AG08395 (cell line): ENCODE measurements around the gene AHCYL2.
"Not testable (repeated sequence)": the region's sequence is repeated elsewhere in the genome, so short reads cannot be mapped to it uniquely, and the experiment has no call there.

Experiments used
- DNase-seq: peaks from one replicate; pipeline ENCODE4 v3.0.0; 2012; ENCODE audit warnings: mixed read lengths, low spot score

Gene AHCYL2

DNA sequence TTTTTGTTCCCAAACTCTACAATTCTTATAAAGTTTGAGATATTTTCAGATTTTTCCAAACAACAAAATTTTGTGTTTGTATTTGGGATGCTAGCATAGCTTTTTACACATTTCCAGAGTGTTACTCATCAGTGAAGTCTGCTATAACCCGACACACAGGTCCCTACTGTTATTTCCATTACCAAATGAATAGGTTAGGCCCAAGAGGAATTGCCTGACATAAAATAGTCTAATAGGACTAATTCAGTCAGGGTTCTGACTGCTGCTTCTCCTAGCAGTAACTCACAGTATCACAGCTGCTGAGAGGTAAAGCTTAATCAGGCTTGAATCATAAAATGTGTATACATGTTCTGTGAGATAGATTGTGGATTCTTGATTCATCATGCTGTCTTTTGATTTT lies 160.3 kb downstream of the AHCYL2 start:
- no peak for DNase-seq

DNA sequence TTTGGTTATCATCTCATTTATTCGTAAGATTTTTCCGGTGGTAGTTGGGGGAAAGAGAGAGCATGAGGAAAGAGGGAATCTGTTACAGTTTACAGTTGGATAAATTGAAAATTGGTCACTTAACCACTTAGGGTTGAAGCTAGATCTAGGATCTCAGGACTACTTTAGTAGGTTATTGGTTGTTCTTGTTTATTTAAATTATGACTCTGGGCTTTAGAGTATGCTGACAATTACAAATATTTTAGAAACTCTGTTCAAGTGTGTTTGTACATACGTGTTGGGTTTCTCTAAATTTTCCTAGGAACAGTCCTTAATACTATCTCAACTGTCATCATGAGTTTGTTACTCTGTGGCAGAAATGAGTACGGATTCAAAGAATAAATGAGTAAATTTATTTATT lies 160.8 kb downstream of the AHCYL2 start:
- no peak for DNase-seq

DNA sequence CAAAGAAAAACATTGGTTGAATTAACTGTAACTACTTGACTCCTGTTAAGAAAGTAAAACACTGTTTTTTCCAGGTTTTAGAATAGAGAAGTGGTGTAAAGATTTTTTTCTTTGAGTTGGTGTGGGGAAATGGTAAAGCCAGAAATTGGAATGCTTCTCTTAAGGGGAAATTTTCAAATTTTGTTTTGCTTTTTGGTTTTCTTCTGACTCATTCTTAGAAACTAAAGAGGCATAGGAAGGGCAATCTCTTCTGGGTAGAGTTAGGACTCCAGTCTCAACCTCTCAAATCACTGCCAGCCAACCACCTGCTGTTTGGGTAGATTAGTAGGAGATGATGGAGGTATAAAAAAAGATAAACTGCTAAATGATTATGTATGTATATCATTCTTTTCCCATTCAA lies 161.7 kb downstream of the AHCYL2 start:
- no peak for DNase-seq

- no peak for DNase-seq
Measured at GRCh38 chr7:129387537-129387936, 162.7 kb downstream of the AHCYL2 start.

DNA sequence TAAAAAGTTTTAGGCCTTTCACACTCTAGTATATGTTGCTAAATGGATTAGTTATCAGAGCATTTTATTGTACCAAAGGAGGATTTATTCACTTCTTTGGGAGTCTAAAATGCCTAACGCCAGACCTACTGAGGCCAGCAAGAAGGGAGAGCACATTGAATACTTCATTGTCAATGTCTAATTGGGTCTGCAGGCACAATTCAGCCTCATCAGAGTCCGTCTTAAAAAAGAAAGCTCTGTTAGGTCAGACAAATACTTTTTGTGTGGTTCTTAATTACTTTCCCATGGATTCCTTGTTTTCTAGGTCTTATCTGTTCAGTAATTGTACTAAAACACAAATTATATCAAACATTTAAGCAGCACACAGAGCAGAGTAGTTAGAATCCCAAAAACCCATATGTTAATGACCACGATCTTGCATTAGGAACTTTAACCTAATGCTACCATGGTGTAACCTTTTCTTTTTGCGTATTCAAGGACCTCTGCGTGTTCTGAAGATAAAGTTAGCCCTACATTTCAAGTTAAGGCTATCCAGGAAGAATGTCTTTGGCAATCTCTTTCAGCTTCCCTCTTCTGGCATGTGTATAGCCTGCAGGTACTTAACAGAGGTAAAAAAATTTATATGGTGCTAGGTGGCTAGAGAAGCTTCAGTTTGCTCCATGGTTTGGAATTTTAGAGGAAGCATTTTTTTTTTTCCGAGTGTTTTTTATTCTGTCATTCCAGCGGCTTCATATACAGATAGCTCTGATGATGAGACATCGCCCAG lies 163.7 kb downstream of the AHCYL2 start:
- no peak for DNase-seq

DNA sequence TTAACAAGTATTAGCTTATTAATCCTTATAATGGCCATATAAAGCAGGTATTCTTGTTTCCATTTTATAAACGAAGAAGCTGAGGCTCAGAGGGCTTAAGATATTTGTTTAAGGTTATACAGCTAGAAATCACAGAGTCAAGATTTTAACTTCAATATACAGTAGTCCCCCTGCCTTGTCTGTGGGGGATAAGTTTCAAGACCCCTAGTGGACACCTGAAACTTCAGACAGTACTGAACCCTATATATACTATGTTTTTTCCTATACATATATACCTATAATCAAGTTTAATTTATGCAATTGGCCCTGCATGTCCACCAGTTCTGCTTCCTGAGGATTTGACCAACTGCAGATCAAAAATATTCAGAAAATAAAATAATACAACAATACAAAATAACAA lies 165.0 kb downstream of the AHCYL2 start:
- no peak for DNase-seq

DNA sequence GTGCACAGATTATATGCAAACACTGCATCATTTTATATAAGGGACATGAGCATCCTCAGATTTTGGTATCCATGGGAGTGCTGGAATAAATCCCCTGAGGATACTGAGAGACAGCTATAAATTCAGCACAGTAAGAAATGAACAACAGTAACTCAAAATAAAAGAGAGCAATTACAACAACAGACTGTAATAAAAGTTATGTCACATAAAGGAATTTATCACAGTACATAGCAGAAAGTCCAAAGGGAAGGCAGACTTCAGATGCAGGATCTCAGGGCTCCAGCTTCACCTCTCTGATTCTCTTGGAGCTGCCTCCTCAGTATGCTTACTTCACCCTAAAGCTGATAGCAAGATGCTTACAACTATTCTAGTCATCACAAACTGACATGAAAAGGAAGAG lies 165.5 kb downstream of the AHCYL2 start:
- DNase-seq, result no peak

DNA sequence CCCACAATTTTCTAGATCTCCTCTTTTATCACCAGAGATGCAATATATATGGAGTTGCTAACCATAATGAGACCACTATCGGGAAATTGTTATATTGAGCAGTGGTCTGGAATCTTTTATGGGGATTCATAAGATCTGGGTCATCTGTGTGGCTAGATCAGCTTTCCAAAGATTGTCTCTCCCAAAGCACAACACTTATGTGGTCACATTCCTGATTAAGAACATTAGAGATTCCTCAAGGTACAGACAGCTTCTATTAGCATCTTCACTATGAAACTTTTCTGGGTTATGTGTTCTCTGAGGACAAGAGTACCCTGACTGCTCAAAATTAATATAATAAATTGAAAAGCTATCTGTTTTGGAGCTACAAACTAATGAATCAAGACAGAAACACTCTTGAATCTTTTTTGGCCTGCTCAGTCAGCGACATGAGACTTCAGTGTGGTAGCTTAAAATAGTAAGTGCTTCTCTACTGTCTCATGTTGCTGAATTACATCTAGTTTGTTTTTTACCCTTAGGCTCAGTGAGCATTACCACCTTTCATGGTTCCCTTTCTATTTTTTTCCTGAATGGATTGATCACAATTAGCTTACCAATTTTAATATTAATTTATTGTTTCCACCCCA lies 166.8 kb downstream of the AHCYL2 start:
- no peak for DNase-seq

- DNase-seq, result no peak
Measured at GRCh38 chr7:129393255-129393654, 168.4 kb downstream of the AHCYL2 start.

DNA sequence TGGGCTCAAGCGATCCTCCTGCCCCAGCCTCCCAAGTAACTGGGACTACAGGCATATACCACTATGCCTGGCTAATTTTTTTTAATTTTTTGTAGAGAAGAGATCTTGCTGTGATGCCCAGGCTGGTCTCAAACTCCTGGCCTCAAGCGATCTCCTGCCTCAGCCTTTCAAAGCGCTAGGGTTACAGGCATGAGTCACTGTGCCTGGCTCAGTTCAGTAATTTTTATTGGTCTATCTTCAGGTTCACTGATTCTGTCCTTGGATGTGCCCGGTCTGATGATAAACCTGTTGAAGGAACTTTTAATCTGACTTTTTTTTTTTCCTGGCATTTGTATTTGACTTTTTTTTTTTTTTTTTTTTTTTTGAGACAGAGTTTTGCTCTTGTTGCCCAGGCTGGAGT lies 169.3 kb downstream of the AHCYL2 start:
- no peak for DNase-seq

DNA sequence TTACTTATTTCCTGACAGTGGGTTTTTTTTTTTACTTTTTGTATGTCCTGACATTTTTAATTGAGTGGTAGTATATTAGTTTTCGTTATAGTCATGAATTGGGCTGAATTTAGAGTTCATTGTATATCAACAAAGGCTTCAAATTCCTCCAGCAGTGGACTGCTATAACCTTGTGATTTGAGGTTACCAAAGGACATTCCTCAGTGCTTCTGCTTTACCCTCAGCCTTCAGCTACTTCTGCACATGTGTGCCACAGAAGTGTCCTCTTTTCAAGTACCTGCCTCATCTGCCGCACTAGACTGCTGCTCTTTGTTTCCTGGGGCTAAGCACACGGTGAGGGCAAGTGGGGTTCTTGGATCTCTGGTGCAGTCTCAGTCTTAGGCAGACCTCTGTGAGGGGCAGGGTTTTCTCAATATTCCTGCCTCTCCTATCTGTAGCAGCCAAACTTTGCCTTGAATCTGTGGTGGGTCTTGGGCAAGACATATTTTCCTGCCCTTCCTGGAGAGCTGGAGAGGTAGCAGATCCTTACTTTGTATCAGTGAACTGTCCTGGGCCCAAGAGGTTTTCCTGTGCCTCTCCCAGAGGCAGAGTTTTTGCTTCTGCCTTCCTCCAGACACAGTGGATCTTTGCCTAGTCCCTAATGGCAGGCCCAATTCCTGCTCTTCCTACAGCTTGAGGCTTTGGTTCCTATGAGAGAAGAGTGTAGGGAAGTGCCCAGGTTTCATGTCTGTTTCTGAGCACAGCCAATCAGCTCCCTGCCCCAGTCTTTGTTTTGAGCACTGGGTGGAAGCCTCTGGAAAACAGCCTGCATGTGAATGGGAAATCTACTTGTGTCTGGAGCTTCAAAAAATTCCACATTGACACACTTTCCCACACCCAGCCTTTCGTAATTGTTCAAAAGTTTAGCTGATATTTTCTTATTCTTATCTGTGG lies 170.4 kb downstream of the AHCYL2 start:
- DNase-seq, result no peak

- DNase-seq, result peak; percentile 39
Measured at GRCh38 chr7:129401228-129401966, 176.6 kb downstream of the AHCYL2 start.

DNA sequence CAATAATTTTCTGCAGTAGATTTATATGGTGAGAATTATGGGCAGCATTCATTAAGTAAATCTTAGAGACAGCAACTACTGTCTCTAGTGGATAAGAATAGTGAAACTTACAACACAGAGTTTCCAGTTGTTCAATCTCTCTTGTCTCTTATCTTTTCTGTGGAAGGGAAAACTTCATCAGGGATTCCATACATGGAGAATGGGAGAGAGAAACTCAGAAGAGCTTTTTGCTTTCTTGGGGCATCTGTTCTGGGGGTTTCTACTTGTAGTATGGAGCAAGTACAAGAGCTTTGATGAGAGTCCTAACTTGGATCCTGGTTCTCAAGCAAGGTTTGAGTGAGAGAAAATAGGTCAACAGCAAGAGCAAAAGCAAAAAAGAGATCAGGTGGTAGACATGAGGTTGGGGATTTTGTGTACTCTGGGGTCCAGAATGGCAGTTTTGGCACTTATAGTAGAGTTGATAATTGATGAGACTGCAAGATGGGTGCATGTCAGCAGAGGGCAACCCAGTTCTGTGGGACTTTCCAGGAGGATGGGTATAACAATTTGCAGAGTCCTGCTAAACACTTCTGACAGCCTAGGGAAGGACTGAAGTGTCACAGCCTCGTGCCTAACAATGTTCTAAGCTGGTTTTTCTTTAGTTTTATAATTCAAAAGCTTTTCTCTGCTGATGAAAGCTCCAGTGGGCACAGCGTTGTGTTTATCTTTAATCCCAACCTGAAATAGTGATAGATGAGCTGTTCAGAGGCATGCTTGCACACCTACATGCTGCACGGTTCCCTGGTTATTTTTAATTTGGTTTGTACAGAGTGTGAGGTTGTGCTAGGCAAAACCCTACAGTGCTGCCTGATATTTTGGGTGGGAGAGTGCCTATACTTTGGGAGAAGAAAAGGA lies 177.4 kb downstream of the AHCYL2 start:
- no peak for DNase-seq

DNA sequence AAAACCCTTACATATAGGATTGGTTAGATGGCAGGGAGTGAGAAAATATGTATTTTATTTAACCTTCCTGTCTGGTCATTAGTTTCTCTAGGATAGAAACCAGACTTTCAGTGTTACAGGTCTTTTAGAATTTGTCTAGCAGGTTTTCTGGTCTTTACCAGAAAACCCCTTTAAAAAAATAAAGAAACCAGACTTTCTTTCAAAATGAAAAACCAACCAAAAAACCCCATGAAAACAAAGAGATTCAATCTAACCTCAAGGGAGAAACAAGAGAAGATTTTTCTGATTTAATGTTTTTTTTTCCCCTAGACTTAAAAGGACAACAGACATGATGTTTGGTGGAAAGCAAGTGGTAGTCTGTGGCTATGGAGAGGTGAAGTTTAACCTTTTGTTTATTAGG lies 180.7 kb downstream of the AHCYL2 start:
- no peak for DNase-seq

GRCh38 chr7:129410238-129410637 lies 185.4 kb downstream of the AHCYL2 start:
- DNase-seq, result not testable (repeated sequence)

DNA sequence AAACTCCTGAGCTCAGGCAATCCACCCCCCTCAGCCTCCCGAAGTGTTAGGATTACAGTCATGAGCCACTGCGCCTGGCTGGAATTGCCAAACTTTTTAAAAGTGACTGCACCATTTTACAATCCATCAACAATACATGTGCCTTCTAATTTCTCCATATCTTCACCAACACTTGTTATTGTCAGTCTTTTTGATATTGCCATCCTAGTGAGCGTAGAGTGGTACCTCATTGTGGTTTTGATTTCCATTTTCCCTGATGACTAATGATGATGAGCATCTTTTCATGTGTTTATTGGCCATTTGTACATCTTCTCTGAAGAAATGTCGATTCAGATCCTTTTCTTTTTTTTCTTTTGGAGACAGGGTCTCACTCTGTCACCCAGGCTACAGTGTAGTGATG lies 187.7 kb downstream of the AHCYL2 start:
- DNase-seq, result no peak

- no peak for DNase-seq
Measured at GRCh38 chr7:129417073-129417472, 192.2 kb downstream of the AHCYL2 start.

GRCh38 chr7:129421717-129422250 lies 197.0 kb downstream of the AHCYL2 start:
- no peak for DNase-seq

GRCh38 chr7:129422727-129423126 lies 197.9 kb downstream of the AHCYL2 start:
- no peak for DNase-seq

DNA sequence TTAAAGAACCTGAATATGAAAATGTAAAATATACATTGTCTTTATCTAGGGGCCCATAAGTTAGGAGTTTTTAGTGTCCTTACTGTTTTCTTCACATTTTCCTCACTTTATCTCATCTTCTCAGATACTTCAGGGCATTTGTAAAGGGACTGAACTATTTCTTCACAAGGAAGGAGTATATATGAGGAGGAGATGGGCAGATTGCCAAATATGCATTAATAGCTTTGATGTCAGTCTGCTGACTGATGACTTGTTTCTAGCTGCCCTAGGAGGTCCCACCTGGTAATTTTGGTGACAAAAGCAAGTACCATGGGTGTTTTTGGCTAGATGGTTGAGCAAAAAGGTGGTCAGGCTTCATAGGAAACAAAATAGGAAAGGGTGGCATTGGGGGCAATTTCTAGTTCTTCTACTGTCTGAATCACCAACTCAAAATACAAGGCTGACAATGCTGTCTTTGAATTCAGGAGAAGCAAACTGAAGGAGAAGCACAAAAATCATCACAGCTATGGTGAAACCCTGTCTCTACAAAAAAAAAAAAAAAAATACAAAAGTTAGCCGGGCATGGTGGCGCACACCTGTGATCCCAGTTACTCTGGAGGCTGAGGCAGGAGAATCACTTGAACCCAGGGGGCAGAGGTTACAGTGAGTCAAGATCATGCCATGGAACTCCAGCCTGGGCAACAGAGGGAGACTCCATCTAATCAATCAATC lies 199.0 kb downstream of the AHCYL2 start:
- DNase-seq, result peak; percentile 7
